ENCODE data around the gene NOS2.

DNA sequence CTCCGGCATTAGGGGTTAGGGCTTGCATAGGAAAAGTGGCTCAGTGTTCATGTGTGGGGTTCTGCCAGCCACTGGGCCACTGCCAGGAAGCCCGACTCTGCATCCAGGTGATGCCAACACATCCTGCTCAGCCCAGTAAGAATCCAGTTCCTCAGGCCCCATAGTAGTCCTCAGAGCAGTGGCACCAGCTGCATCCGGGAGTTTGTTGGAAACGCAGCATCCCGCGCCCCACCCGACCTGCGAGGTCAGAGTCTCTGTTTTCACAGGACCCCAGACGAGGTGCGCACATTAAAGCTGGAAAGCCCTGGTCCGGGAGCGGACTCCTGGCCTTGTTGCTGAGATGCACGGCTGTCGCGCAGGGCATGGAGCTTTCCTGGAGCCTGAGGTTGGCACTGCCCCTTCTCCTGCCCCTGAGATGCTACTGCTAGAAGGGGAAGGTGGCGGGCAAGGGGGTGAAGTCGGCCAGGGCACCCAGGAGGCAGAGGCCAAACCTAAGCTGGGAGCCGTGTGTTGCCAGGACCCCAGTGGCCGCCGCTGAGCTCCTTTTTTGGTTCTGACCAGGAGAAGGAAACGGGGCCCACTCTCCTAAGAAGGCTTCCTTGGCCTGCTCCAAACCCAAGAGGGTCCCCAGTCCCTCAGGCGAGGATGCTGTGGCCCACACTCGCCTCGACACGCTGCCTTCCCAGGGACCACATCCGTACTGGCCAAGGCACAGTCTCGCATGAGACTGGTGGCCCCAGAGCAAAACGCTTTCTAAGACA is 44.4 kb downstream of the NOS2 start:
- TF ChIP-seq, protein P1, sequence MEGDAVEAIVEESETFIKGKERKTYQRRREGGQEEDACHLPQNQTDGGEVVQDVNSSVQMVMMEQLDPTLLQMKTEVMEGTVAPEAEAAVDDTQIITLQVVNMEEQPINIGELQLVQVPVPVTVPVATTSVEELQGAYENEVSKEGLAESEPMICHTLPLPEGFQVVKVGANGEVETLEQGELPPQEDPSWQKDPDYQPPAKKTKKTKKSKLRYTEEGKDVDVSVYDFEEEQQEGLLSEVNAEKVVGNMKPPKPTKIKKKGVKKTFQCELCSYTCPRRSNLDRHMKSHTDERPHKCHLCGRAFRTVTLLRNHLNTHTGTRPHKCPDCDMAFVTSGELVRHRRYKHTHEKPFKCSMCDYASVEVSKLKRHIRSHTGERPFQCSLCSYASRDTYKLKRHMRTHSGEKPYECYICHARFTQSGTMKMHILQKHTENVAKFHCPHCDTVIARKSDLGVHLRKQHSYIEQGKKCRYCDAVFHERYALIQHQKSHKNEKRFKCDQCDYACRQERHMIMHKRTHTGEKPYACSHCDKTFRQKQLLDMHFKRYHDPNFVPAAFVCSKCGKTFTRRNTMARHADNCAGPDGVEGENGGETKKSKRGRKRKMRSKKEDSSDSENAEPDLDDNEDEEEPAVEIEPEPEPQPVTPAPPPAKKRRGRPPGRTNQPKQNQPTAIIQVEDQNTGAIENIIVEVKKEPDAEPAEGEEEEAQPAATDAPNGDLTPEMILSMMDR (conservative IDR thresholded peaks at IDR 0.05; ENCODE audit: low read depth, low read length), result no peak
- TF ChIP-seq EZH2 (IDR thresholded peaks at IDR 0.05; ENCODE audit: borderline replicate concordance, low read depth, low read length, poor library complexity, severe bottlenecking), result no peak

All from A673 (cell line).